Kidney capillary endothelial cell (primary cell): ENCODE measurements around the gene JMJD6.
"Not testable (repeated sequence)": the region's sequence is repeated elsewhere in the genome, so short reads cannot be mapped to it uniquely, and the experiment has no call there.

Experiments used
- DNase-seq: peaks from one replicate; pipeline ENCODE4 v3.0.0-alpha.2; 2018; ENCODE audit warnings: low spot score

JMJD6 gene

DNA sequence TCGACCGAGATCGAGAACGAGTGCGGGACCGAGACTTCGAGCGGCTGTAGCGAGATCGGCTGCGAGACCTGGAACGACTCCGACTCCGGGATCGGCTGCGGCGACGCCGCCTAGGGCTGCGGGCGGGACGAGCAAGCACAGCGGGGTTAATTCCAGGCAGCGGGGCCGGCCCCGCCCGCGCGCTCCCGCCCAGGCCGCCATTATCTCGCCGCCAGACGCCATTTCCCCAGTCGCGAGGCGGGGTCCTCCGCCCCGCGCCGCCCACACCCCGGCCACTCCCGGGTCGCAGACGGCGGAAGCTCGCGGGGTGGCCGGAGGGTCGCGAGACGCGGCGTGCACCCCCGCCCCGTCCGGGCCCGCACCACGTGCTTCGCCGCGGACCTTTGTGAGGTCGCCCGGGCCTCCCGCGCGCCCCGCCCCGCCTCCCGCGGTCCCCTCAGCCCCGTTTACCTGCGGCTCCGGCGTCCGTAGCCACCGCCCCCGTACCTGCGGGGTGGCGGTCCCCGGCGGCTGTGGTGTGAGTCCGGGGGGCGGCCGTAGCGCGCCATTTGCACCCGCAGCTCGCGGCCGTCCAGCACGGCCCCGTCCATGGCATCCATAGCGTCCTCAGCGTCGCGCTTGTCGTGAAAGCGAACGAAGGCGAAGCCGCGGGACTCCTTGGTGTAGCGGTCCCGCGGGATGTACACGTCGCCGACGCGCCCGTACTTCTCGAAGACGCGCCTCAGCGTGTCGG is 10.1 kb upstream of the JMJD6 start:
- no peak for DNase-seq

DNA sequence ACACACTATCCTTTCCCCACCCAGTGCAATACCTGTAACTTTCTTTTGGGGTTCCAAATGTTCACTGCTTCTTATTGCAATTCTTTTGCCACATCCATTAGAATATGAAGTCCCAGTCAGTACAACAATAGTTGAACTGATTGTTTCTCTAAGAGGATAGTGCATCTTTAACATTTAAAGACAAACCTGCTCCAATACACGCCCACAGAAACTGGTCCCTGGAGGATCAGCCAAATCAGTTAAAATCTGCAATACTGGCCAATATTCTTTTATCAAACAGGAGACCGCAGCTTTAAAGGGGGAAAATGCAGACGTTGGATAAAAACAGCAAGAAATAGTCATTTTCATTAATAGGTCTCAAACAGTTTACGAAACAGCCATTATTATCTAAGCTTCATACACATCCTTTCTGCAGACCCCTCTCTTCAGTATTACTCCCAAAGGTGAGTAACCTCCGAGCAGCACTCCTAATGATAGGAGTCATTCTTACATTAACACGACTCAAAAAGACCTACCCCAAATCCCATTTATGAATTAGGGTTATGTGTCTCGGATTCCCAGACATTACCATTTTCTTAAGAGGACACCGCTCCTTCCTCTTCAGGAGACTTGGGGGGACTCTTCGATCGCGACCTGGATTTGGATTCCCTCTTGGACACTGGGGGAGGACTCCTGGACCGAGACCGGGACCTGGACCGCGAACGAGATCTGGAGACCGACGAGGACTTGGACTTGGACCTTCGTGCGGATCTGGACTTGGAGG is 9.4 kb upstream of the JMJD6 start:
- DNase-seq, result no peak

DNA sequence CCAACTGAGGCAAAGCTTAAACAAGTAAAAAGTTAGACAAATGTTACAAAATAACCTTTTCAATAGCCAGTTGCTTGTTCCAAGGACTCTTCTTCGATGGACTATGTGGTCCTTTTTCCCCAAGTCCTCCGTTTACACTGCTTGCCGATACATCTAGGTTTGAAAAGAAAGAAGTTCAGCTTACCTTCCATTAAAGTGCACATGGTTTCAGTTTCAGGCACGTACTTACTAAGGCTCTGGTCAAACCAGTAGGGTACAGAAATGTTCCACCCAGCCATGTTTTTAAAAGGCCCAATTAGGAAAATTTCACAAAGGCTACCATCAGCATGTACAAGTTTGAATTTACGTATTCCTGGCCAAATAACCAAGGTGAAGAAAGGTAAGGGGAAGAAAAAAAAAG is 8.6 kb upstream of the JMJD6 start:
- no peak for DNase-seq

DNA sequence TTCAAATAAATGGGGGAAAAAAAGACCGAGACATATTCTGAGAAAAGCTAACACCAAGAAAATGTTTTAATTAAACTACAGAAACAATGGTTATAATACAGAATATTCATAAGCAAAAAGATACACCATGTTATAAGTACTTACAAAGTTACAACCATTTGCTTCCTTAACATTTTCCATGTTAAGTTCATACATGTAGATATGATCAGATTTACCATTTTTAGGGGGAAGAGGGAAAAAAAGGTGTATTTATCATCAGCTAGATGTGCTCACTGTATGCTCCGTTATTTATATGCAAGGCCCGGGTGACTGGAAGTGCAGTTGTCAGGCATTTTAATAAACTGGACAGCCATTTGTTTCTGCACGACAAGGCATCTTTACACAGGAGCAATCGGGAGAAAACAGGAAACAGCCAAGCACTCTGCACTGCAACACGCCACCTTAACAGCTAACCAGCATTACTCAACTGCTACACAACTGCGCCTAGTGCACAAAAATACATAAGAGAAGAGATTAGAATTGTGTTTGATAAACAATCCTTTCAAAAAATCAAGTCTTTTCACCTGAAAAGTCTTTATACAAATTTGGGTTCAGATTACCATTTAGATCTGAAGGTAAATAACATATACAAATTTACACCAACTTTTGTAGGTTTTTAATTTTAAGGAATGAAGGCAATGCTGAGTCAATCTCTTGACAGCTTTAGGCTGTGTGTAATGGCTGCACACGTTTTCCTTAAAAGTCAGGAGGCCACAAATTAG is 7.9 kb upstream of the JMJD6 start:
- DNase-seq, result no peak

DNA sequence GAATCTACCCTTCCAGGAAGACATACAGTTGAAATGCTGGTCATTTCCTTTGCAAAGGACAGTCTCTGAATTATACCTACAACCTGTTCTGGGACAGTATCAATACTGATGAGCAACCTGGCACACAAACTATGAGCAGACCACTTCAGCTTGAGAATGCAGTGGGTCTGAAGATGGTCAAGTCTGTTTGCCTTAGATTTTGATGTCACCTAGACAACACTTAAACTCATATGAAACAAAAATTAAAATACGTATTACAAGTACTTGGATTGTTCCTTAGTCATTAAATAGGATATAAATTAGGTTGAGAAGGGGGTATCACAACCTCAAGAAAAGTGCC is 7.2 kb upstream of the JMJD6 start:
- DNase-seq, result no peak

DNA sequence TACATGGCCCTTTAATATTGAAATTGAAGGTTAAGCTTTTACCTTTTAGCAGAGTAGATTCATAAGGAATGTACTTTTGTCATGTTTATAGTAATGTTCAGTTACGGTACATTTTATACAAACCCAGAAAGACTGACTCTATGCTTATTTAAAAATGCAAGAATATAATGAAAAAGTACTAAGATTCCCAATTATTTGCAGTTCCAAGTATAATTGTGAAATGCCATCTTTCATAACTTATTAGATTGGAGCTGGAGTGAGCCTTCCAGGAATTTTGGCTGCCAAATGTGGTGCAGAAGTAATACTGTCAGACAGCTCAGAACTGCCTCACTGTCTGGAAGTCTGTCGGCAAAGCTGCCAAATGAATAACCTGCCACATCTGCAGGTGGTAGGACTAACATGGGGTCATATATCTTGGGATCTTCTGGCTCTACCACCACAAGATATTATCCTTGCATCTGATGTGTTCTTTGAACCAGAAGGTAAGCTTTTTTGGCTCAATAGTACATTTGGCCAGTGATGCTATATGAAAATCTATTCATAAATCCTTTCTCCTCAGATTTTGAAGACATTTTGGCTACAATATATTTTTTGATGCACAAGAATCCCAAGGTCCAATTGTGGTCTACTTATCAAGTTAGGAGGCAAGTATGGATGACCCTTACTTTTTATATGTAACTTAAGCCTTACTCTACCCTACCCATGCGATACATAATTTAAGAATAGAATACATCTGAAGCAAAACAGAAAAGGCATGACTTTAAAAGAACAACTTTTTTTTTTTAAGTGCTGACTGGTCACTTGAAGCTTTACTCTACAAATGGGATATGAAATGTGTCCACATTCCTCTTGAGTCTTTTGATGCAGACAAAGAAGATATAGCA is 6.6 kb upstream of the JMJD6 start:
- no peak for DNase-seq

DNA sequence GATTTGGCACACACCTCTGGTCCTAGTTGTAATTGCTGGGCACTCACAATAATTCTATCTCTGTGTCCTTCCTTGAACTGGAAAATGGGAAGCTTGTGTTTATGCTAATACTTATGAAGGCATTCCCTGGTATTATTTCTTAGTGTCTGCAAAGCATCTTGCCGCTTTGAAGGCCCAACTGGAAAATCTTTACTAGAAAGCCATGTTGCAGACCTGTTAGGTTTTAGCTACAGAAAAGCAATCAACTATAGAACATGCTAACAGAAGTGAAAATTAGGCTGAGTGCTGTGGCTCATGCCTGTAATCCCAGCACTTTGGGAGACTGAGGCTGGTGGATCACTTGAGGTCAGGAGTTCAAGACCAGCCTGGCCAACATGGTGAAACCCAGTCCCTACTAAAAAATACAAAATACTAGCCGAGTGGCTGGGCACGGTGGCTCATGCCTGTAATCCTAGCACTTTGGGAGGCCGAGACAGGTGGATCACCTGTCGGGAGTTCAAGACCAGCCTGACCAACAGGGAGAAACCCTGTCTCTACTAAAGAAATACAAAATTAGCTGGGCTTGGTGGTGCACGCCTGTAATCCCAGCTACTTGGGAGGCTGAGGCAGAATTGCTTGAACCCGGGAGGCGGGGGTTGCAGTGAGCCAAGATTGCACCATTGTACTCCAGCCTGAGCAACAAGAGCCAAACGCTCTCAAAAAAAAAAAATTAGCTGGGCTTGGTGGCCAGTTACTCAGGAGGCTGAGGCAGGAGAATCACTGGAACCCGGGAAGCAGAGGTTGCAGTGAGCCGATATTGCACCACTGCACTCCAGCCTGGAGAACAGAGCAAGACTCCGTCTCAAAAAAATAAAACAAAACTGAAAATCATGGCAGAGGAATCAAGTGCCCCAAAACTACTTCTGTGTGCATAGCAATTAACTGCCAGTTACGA is 5.7 kb upstream of the JMJD6 start:
- DNase-seq, result not testable (repeated sequence)

DNA sequence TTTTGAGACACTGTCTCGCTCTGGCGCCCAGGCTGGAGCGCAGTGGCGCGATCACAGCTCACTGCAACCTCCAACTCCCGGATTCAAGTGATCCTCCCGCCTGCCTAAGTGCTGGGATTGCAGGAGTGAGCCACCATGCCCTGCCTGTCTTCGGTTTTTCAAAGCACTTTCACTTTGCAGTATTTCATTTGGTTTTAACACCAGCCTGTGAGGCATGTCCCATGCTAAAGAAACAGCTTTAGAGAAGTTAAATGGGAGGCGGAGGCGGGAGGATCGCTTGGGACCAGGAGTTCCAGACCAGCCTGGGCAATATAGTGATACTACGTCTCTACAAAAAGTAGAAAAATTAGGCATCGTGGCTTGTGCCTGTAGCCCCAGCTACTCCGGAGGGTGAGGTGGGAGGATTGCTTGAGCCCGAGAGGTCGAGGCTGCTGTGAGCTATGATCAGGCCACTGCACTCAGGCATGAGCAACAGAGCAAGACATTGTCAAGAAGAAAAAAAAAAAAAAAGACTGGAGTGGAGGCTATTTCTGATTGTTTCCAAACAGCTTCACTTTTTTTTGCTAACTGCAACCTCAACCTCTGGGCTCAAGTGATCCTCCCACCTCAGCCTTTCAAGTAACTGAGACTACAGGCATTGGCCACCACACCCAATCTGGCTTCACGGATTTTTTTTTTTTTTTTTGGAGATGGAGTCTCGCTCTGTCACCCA is 1.5 kb upstream of the JMJD6 start:
- no peak for DNase-seq

DNA sequence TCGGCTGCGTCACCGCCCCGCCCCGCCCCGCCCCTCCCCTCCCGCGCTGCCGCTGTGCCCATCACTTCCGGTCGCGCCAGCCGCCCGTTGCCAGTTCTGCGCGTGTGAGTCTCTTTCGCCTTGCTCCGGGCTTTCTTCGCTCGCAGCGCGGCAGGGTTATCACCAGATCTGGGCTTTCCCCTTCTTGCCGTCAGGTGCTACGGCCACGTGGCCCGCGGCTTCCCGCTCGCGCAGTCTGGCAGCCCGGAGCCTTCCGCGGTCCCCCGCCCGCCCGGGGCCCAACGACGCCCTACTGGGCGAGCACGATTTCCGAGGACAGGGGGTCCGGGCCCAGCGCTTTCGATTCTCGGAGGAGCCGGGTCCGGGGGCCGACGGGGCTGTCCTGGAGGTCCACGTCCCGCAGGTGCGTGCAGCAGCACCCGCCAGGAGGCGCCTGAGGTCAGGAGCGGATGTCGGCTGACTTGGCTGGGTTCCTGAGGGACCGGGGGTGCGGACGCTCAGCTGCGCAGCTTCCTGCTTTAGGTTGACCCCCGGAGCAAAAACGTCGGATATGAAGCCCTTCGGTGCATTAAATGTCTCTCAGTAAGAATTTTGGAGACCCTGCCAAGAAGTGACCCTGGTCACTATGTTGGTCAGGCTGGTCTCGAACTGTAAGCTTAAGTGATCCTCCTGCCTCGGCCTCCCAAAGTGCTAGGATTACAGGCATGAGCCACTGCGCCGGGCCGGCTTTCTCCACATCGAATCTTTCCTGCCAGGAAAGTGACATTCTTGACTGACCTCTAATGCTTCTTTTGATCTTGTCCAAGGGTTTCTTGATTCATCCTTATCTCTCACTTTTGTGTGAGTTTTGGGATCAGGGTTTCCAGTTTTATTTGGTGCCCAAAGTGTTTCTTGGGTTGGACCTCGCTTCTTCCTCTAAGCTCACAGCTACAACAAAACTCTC is 641 bp upstream of the JMJD6 start, which contains the start of gene METTL23:
Gene METTL23 (plus strand): TSS at position 64 of the 943 bp plus-strand sequence. CDS start 2,872 bp downstream, outside the sequence.
- DNase-seq, result peak; percentile 79

DNA sequence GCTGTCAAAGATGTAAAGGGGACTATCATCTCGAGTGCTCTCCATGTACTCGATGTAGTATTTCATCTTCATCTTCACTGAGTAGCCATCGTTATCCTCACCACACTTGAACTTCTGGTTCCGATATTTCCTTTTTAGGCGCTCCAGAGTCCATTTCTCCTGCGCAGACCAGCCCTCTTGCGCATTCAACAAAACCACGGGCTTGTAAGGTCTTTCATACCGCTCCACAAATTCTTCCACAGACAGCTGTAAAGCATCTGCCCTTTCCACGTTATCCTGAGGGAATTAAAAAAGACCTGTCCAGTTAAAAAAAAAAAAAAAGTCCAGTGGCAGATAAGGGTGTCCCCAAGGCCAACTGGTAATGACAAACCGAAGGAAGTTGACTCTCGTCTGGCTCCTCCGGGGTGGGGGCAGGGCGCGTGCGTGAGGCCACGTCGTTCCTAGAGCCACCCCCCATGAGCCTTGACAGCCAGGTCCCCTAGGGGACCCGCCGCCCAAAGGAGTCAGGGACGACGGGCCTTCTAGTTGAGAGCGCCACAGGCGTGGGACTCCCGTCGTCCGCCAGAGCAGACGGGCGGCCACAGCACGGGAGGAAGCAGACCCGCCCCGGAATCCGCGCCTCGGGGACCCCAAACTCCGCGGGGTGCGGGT is 701 bp downstream of the JMJD6 start:
- no peak for DNase-seq

DNA sequence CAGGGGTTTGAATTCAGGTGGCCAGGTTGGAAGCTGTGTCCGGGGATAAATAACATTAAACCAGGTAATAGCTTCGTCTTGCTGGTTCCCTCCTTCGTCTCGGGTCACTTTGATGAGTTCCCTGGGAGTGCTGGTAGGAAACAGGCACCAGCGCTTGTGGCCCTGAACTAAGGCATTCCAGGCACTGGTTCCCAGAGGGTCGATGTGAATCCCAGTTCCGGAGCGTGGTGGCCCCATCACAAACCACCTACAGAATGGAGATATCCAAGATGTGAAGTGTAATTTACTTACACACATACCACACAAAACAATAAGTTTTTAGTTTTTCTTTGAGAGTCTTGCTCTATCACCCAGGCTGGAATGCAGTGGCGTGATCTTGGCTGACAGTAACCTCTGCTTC is 2.6 kb downstream of the JMJD6 start:
- DNase-seq, result no peak

DNA sequence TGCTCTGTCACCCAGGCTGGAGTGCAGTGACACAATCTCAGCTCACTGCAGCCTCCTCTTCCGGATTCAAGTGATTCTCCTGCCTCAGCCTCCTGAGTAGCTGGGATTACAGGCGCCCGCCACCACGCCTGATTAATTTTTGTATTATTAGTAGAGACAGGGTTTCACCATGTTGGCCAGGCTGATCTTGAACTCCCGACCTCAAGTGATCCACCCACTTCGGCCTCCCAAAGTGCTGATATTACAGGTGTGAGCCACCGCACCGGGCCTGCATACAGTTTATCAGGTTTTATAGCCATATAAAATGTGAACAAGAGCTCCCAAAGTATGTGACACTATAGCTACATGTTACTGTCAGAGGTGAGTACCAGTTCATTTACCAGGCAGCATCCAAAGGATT is 3.4 kb downstream of the JMJD6 start:
- not testable (repeated sequence) for DNase-seq

DNA sequence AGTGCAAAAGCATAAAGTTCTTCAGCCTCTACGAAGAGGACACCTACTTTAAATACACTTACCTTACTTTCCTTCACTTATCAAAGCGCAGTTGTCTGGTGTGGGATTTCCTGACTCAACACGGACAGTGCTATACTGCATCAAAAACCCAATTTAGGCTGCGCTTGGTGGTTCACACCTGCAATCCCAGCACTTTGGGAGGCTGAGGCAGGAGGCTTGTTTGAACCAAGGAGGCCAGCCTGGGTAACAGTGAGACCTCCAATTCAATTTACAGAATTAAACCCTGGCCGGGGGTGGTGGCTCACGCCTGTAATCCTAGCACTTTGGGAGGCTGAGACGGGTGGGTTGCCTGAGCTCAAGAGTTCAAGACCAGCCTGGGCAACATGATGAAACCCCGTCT is 4.1 kb downstream of the JMJD6 start:
- DNase-seq, result no peak

DNA sequence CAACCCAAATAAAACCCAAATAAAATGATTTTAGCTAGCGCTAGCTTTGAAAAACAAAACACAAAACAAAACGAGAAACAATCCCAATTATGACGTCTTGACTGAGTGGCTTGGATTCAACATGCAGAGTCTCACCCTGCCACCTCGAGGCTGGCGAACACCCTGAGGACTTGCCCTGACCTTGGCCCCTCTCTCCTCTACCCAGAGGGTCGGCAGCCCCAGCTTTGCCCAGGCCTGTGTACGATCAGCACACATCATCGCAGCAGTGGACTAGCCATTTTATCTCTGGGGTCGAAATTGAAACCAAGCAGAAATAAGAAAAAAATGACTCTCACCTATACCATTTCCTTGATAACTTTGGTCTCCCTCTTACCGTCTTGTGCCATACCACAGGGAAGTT is 4.9 kb downstream of the JMJD6 start:
- DNase-seq, result no peak

DNA sequence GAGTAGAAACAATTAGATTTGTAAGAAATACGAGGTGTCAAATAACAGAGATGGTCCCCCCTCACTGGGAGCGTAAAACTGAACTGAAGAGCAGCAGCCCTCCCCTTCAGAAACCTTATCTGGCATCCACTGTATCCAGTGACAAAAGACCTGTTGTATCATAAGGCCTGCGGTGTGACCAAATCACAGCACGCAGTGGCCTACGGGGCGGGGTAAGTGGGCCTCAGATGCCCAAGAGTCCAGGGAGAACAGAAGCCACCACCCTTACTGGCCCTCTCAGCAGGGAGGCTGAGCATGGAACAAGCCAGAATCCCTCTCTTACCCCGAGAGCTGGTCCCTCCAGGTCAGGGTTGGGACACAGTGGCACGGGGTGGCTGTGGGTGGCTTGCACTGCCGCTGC is 5.5 kb downstream of the JMJD6 start:
- DNase-seq, result no peak

DNA sequence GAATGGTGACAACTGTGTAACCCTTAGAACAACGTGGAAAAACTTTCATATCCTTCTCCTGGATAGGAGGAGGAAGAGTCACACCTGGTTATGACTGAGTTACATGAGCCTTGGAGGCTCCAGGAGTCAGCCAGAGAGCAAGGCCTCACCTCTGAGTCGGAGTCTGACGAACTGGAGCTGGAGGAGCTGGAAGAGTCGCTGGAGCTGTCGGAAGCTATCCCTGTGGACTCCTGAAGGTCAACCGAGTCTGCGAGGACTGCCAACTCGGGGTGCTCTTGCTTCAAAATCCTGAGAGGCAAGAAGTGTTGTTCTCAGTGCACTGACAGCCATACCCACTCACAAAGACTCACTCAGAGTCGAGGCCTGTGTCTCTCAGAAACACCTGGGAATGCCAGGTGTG is 6.2 kb downstream of the JMJD6 start:
- DNase-seq, result no peak

DNA sequence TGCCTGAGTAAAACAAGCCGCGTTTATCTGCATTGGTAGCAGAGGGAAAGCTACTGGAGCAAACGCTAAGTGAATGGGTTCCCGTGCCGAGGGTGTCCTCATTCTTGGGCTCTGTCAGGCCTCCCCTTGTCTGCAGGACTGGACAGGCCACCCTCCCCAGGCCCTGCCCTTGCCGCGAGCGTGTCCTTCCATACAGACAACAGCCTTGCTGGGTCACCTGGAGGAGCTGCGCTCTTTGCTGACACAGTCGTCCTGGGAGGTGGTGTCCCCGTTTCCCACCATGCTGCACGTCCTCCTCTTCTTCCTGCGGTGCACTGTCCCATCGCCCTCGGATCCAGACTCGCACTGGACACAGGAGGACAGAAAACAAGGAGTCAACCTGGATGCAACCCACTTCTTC is 7.9 kb downstream of the JMJD6 start:
- DNase-seq, result no peak

DNA sequence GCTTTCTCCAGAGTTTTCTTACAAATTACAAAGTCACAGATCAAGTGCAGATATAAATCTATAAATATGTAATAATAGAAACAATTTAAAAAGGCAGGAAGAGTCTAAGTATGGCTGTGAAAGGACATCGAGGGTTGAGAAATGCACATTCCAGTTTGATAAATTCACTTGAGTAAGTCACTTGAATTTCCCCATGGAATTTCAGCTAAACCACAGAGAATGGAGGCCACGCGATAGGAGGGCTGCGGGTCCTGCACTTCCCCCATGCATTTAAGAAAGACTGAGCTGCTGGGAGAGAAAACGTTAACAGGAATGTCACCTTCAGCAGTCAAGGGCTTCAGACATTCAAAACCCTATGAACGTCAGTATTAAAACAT is 9.6 kb downstream of the JMJD6 start:
- DNase-seq, result no peak
